NOMO-1 (cell line): Measurements from ENCODE around the gene PSME4.

Experiments
- DNase-seq, 2 experiments: peaks; one replicate each; lab custom pipeline; 2025; ENCODE audit not compliant: unreplicated experiment in 2 of 2; lab: John Stamatoyannopoulos, UW

Gene PSME4

GRCh38 chr2:53970724-53971602 is at the start of gene PSME4:
PSME4 (minus strand) TSS chr2:53970993; CDS start chr2:53970784, 209 bp downstream.
- DNase-seq, result peak; percentile 75 to 92

- DNase-seq, result no peak
Measured at GRCh38 chr2:54015798-54016699, 45.3 kb upstream of the PSME4 start.

- no peak for DNase-seq
Measured at GRCh38 chr2:54013996-54014395, 43.2 kb upstream of the PSME4 start.

GRCh38 chr2:54012538-54013141 is 41.8 kb upstream of the PSME4 start:
- no peak for DNase-seq

GRCh38 chr2:54009549-54009948 is 38.8 kb upstream of the PSME4 start:
- DNase-seq, result no peak

- no peak for DNase-seq
Measured at GRCh38 chr2:54008439-54008838, 37.6 kb upstream of the PSME4 start.

GRCh38 chr2:54000524-54000923 is 29.7 kb upstream of the PSME4 start:
- no peak for DNase-seq

GRCh38 chr2:54000122-54000521 is 29.3 kb upstream of the PSME4 start:
- DNase-seq, result no peak

GRCh38 chr2:53998834-53999233 is 28.0 kb upstream of the PSME4 start:
- DNase-seq, result no peak

- DNase-seq, result no peak
Measured at GRCh38 chr2:53994818-53995808, 24.3 kb upstream of the PSME4 start.

GRCh38 chr2:53991948-53992347 is 21.2 kb upstream of the PSME4 start:
- no peak for DNase-seq

GRCh38 chr2:53989210-53989862 is 18.5 kb upstream of the PSME4 start:
- no peak for DNase-seq

GRCh38 chr2:53987336-53987921 is 16.6 kb upstream of the PSME4 start:
- no peak for DNase-seq

GRCh38 chr2:53985646-53986045 is 14.9 kb upstream of the PSME4 start:
- no peak for DNase-seq

- DNase-seq, result peak; percentile 11 to 16
Measured at GRCh38 chr2:53969968-53970723, 647 bp downstream of the PSME4 start.

GRCh38 chr2:53969285-53969967 is 1.4 kb downstream of the PSME4 start:
- peak; percentile 5 to 62 for DNase-seq

GRCh38 chr2:53964987-53965687 is 5.7 kb downstream of the PSME4 start:
- no peak for DNase-seq
